GM18508 (cell line): Measurements from ENCODE around the gene HTT.

ENCODE experiments used
- ATAC-seq: cut with Tn5 transposase; IDR thresholded peaks from one replicate; pipeline ENCODE4 v1.9.1; 2021; ENCODE audit warnings: moderate number of reproducible peaks; ENCODE audit not compliant: insufficient read depth, unreplicated experiment

The HTT gene

GRCh38 chr4:3074078-3074845 is at the start of gene HTT, which contains the start of gene HTT-AS:
HTT (plus strand) TSS chr4:3074681; CDS start chr4:3074826, 145 bp downstream.
HTT-AS (minus strand) TSS chr4:3074538.
- no peak for ATAC-seq

- no peak for ATAC-seq
These were observed 48.6 kb upstream of the HTT start for GRCh38 chr4:3025881-3026280.

- ATAC-seq: no peak
These were observed 47.9 kb upstream of the HTT start for GRCh38 chr4:3026540-3026939.

GRCh38 chr4:3029464-3029863 is 45.0 kb upstream of the HTT start:
- no peak for ATAC-seq

- ATAC-seq: no peak
These were observed 43.7 kb upstream of the HTT start for GRCh38 chr4:3030566-3031356.

- ATAC-seq: no peak
These were observed 43.0 kb upstream of the HTT start for GRCh38 chr4:3031357-3032082.

- no peak for ATAC-seq
These were observed 40.2 kb upstream of the HTT start for GRCh38 chr4:3034231-3034630.

GRCh38 chr4:3035249-3035648 is 39.2 kb upstream of the HTT start:
- ATAC-seq: no peak

GRCh38 chr4:3035674-3036073 is 38.8 kb upstream of the HTT start:
- ATAC-seq: no peak

- no peak for ATAC-seq
These were observed 38.1 kb upstream of the HTT start for GRCh38 chr4:3036131-3036952.

- no peak for ATAC-seq
These were observed 36.5 kb upstream of the HTT start for GRCh38 chr4:3037957-3038461.

- ATAC-seq: no peak
These were observed 34.6 kb upstream of the HTT start for GRCh38 chr4:3039706-3040366.

GRCh38 chr4:3040452-3041191 is 33.9 kb upstream of the HTT start:
- no peak for ATAC-seq

GRCh38 chr4:3041192-3042142 is 33.0 kb upstream of the HTT start:
- ATAC-seq: no peak

- no peak for ATAC-seq
These were observed 32.3 kb upstream of the HTT start for GRCh38 chr4:3042226-3042625.

GRCh38 chr4:3043282-3044020 is 31.0 kb upstream of the HTT start:
- ATAC-seq: no peak
